NCI-H774 (cell line): ENCODE data around the gene UBE2R2.
"Not testable (repeated sequence)": the region's sequence is repeated elsewhere in the genome, so short reads cannot be mapped to it uniquely, and the experiment has no call there.

Experiments used
- DNase-seq: peaks from one replicate; lab custom pipeline; 2025; lab: John Stamatoyannopoulos, UW

UBE2R2 gene

DNA sequence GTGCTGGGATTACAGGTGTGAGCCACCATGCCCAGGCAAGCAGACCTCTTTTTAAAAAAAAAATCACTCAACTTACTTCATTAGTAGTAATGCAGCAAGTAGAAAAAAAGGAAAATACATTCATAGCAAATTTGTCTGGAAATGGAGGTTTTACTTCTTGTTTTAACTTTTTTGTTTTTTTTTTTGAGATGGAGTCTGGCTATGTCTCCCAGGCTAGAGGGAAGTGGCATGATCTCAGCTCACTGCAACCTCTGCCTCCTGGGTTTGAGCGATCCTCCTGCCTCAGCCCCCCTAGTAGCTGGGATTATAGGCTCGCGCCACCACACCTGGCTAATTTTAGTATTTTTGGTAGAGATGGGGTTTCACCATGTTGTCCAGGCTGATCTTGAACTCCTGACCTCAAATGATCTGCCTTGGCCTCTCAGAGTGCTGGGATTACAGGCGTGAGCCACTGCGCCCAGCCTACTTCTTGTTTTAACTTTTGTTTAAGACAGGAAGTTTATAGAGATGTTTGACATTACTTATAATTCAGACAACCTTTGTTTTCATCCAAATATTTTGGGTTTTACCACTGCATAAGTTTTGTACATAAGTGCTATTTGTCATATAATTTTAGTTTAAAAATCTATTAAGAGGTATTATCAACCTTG, 26.5 kb downstream of the UBE2R2 start:
- no peak for DNase-seq

DNA sequence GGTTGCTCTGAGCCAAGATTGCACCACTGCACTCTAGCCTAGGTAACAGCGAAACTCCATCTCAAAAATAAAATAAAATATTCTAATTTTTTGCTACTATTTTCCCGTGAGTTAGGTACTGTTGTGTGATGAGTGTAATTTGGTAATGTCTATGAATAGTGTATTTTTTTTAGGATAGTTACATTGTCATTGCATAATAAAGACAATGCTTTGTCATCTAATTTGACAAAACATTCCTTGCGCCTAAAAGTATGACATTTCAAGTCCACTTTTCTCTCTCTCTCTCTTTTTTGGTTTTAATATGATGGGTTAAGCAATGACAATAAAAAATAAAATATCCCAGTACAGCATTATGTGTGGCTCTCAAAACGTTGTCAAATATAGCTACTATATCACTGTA, 29.3 kb downstream of the UBE2R2 start:
- no peak for DNase-seq

- DNase-seq: not testable (repeated sequence)
Measured at GRCh38 chr9:33847894-33848205, 30.9 kb downstream of the UBE2R2 start.

DNA sequence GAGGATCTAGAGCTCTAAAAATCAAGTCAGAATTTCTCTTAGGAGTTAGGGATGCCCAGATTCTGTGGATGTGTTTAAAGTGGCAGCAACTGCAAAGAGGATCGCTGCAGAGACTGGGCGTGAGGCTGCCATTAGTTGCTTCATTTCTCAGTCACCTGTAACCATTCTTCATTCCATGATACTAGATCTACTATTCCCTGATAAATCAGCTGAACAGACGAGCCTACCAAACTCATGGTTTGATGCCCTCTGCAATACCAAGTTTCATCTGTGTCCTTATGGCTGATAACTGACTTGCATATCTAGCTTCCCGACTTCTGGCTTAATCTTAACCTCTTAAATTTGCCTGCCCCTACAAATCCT, 33.3 kb downstream of the UBE2R2 start:
- DNase-seq: no peak

DNA sequence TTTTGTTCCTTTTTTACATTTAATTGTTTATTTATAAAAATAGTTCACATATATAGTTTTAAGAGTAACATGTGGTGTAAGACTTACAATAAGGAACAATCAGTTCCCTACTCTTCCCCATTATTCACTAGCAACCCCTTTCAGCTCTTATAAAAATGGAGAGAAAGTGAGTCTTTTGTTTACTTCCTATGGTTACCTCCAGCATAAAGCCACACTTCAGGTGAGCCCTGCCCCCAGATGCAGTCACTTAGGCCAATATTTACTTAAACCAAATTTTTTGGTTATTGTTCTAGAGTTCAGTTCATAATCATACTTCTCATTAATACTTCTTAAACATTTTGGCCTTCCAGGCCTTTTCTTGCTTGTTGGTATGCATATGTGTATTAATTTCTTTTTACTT, 33.7 kb downstream of the UBE2R2 start:
- peak; percentile 18 for DNase-seq

GRCh38 chr9:33851301-33851700, 34.3 kb downstream of the UBE2R2 start:
- no peak for DNase-seq

GRCh38 chr9:33852216-33852826, 35.4 kb downstream of the UBE2R2 start:
- DNase-seq: peak; percentile 3

GRCh38 chr9:33856247-33856646, 39.3 kb downstream of the UBE2R2 start:
- DNase-seq: no peak

- no peak for DNase-seq
Measured at GRCh38 chr9:33858423-33858822, 41.5 kb downstream of the UBE2R2 start.

GRCh38 chr9:33860200-33860871, 43.4 kb downstream of the UBE2R2 start:
- DNase-seq: no peak

DNA sequence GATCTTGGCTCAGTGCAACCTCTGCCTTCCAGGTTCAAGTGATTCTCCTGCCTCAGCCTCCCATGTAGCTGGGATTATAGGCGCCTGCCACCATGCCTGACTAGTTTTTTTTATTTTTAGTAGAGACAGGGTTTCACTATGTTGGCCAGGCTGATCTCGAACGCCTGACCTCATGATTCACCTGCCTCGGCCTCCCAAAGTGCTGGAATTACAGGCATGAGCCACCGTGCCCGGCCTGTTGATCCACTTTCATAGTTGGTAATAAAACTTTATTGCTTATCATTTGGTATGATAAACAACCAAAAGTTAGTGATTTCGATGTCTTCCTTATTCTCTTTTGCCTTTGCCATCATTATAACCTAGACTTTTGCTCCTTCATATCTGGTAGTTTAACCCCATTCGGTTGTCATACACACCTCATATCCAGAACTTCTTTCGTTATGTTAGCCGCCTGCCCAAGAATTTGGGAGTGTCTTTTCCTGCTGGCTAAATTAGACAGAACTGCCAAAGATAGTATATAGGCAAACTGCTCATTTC, 45.0 kb downstream of the UBE2R2 start:
- DNase-seq: no peak

GRCh38 chr9:33863027-33863426, 46.1 kb downstream of the UBE2R2 start:
- not testable (repeated sequence) for DNase-seq

DNA sequence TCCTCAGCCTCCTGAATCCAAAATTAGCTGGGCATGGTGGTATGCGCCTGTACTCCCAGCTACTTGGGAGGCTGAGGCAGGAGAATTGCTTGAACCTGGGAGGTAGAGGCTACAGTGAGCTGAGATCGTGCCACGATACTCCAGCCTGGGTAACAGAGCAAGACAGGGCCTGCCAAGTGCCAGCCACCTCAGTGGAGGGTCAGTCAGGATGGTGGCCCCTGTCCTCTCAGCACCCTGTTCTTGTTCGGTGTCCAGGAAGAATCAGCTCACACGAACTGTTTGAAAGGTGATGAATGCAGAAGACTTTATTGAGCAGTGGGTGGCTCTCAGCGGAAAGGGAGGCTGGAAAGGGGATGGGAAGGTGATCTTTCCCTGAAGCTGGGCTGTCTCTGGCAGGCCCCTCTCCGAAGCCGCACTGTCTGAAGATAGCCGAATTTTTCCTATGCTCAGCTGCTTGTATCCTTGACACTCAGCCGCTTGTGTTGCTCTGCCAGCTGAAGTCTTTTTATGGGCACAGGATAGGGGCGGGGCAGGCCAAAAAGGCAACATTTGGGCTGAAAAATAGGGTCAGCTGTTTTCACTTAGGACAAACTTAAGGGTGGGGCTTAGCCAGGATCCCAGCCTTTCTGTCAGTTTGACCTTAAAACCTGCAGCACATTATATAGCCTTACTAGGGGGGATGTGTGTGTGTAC, 50.9 kb downstream of the UBE2R2 start:
- no peak for DNase-seq

DNA sequence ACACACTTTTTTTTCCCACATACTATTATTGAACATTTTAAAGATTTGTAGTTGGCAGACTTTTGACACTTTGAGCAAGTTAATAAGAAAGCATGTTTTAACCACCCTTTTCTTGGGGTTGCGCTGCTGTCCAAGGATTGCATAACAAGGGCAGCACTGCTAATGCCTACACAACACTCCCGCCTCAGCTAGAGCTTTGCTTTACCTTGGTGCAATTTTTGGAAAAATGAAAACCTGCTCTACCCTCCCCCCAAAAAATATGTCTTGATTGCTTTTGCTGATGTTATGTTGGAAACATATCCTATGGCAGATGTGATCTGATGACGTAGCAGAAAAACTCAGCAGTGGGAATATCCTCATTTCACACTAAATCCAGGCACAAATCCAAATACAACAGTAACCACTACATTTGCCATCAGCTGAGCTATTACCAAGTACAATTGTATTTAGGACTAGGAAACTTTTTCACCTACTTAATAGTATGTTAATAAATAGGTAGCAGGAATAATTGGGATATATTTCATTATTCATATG, 51.5 kb downstream of the UBE2R2 start:
- no peak for DNase-seq

GRCh38 chr9:33869243-33869642, 52.3 kb downstream of the UBE2R2 start:
- not testable (repeated sequence) for DNase-seq

DNA sequence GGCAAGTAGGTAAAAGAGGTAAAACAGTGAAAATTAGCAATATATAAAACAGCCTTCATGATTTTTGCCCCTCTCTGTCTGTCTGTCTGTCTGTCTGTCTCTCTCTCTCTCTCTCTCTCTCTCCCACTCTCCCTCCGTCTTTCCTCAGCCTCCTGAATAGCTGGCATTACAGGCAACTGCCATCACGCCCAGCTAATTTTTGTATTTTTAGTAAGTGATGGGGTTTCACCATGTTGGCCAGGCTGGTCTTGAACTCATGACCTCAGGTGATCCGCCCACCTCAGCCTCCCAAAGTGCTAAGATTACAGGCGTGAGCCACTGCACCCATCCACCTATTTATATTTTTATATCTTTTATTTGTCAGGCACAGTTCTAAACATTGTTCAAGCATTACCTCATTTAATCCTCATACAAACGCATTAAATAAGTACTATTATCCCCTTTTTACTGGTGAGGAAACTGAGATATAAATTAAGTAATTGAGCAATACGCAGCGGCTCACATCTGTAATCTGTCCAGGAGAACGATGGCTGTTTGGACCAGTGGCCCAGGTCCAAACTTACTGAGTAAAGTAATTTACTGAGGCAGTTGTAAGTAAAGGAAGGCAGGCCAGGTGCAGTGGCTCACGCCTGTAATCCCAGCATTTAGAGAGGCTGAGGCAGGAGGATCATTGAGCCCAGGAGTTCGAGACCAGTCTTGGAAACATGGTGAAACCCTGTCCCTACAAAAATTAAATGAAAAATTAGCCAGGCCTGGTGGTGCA, 60.9 kb downstream of the UBE2R2 start:
- no peak for DNase-seq

DNA sequence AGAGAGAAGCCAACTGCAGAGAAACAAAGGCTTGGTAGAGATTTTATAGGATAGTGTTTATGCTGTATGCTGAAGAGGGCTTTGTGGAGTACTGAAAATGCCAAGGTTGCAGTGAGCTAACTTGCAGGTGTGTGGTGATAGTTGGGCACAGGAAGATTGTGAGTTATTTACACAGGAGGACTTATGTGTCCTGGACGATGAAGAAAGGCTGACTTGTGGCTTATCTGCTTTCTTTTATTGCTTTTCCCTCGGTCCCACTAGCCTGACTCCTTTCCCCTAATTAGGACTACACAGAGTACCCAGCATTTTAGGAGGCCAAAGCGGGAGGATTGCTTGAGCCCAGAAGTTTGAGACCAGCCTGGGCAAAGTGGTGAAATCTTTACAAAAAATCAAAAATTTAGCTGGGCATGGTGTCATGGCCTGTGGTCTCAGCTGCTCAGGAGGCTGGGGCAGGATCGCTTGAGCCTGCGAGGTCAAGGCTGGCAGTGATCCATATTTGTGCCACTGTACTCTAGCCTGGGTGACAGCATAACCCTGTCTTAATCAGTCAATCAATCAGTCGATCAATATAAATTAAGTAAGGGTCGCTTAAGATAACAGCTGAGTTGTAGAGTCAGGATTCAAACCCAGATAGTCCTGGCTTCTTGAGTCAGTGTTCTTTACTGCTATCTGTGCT, 61.9 kb downstream of the UBE2R2 start:
- DNase-seq: no peak

- DNase-seq: no peak
Measured at GRCh38 chr9:33880211-33881089, 63.5 kb downstream of the UBE2R2 start.

DNA sequence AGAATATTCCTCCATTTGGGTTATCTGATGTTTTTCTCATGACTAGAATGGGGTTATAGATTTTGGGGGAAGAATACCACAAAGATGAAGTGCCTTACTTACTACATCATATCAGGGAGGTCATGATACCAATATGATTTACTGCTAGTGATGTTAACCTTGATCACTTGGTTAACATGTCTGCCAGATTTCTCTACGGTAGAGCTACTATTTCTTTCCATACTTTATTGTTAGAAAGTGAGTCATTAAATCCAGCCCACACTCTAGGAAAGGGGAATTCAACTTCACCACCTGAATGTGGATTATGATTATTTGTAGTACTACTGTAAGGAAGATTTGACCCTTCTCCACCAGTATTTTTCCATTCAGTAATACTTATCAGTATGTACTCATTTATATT, 64.7 kb downstream of the UBE2R2 start:
- no peak for DNase-seq
